GM23248 (cell line): ENCODE measurements around the gene PSMB7.

Source experiments
- EZH2 ChIP-seq: fragments of 200-600 bp; sonication (generic); IDR thresholded peaks from 2 replicates; pipeline ENCODE4 v1.6.1; 2018; ENCODE audit warnings: antibody characterized with exemption, mild to moderate bottlenecking; ENCODE audit not compliant: insufficient read depth, poor library complexity, severe bottlenecking
- EZH2phosphoT487 ChIP-seq: fragments of 200-600 bp; sonication (generic); IDR thresholded peaks from 2 replicates; pipeline ENCODE4 v1.6.1; 2018; ENCODE audit warnings: antibody characterized with exemption, moderate library complexity, mild to moderate bottlenecking, low read depth; ENCODE audit not compliant: insufficient read depth

DNA sequence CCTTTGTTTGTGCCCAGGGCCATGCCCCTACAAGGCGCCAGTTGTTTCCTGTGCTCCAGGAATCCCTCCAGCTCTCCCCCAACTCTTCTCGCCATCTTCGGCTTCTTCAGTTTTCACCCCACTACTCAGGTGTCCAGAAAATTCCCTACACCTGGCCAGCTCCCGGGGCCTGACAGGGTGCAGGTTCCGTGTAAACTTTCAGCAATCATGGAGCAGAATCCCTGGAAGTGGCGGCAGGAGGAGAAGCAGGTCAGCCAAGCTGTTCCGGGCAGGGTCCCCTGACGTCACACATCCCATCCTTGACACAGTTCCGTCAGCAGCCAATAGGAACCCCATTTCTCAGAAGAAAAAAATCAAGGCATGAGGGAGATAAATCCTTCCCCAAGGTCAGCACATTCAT lies 22.8 kb upstream of the PSMB7 start:
- TF ChIP-seq EZH2 (no peak), EZH2phosphoT487 (no peak)
